SKM-1 treated with dmso at 0.1 percent for 144 hours (cell line): ENCODE results near the gene SPACA4.

Experiments
- DNase-seq: peaks from one replicate; lab custom pipeline; 2025; ENCODE audit not compliant: unreplicated experiment; lab: John Stamatoyannopoulos, UW

Gene SPACA4

DNA sequence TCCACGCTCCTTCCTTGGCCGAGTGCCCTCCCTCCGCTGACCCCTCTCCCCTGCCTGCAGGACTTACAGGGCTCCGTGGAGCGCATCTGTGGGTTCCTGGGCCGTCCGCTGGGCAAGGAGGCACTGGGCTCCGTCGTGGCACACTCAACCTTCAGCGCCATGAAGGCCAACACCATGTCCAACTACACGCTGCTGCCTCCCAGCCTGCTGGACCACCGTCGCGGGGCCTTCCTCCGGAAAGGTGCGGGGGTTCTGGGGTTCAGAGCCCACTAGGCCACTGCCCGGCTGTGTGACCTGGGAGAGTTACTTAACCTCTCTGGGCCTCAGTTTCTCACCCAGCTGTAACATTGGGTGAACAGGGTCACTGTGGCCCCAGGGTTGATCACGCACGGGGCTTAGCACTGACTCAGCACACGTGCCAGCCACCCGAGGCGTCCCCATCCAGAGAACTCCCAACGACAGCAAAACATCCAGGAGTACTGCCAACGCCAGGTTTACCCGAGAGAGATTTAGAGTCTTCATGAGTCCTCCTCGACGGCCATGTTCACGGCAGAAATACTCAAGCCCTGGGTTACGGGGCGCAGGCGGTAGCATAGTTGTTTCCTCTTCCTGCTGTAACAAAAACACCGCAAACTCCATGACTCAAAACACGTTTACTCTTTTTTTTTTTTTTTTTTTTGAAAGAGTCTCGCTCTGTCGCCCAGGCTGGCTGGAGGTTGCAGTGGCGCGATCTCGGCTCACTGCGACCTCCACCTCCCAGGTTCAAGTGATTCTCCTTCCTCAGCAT, 9.7 kb upstream of the SPACA4 start:
- no peak for DNase-seq

DNA sequence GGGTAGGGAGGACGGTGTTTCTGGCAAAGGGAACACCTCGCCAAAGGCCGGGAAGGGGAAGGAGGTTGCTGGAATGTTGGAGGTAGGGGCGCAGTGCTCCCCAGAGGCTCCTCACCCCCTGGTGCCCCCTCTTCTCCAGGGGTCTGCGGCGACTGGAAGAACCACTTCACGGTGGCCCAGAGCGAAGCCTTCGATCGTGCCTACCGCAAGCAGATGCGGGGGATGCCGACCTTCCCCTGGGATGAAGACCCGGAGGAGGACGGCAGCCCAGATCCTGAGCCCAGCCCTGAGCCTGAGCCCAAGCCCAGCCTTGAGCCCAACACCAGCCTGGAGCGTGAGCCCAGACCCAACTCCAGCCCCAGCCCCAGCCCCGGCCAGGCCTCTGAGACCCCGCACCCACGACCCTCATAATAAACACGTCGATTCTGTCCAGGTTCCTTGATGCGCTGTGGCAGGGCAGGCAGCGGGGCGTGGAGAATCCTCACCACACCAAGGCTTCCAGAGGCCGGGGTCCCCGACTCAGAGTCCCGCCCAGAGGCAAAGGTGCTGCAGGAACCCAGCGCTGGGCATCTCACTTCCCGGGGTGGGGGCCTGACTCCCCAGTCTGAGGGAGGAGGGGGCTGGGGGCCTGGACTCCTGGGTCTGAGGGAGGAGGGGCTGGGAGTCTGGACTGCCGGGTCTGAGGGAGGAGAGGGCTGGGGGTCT, 7.4 kb upstream of the SPACA4 start:
- DNase-seq, result no peak

DNA sequence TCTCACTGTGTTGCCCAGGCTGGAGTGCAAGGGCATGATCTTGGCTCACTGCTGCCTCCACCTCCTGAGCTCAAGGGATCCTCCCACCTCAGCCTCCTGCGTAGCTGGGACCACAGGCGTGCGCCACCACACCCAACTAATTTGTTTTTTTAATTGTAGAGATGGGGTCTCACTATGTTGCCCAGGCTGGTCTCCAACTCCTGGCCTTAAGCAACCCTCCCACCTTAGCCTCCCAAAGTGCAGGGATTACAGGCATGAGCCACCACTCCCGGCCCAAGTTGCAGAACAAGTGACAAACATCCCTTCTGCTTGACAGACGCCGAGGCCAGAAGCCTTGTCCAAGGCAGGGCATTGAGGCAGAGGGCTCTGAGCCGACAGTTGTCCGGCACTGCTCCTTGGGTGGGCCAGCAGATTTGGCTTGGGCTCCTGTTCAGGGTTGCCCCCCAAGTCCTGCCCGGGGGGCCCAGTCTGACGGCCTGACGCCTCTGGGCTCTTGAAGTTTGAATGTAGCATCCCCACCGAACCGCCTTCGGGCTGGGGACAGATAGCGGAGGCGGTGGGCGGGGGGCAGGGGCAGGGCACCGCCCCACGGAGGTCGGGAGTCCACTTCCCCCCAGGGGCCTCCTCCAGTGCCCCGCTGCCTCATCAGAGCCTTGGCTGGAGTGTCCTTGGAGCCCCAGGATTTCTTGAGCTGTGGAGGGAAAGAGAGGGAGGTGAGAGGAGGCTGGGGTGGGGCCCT, 5.7 kb upstream of the SPACA4 start:
- no peak for DNase-seq

DNA sequence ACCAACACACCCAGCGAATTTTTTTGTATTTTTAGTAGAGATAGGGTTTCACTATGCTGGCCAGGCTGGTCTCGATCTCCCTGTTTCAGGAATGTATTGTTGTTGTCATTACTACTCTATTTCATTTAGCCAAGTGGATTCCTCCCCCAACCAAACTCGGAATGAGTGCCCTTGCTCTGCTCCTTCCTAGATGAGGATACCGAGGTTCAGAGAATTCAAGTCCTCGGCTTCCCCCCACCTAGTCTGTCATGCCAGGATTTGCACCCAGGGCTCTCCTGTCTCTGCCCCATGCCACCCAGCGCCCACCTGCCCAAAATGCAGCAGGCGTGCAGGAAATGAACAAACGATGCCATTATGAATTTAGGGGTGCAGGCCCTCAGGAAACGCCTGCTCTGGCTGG, 3.5 kb upstream of the SPACA4 start:
- DNase-seq, result no peak

DNA sequence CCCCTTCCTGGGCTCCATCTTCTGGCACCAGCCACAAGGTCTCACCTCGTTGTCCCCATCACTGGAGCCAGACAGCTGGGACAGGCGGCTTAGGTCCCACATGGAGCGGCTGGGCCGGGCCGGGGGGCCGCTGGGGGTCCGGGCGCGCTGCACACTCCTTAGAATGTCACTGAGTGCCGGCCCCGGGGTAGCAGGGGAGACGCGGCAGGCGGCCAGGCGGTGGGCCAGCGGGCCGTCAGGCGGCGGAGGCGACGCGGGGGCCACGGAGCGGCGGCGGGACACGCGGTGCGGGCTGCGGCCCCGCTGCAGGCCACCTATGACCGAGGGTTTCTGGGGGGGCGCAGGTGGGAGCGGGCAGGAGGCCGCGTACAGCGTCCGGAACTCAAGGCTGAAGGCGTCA, 3.1 kb upstream of the SPACA4 start:
- no peak for DNase-seq

DNA sequence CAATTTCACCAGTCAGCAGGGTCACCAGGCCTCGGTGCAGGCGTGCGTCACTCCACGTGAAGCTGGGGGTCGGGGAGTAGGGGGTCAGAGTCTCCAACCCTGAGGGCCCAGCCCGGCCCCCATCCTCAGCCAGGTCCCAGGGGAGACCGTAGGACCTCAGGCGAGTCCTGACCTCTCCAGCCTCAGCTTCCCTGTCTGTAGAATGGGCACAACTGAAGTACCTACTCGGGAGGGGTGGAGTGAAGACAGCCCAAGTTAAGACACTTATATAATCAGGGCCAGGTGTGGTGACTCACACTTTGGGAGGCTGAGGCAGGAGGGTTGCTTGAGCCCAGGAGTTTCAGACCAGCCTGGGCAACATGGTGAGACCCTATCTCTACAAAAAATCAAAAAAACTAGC, 2.7 kb upstream of the SPACA4 start:
- no peak for DNase-seq

DNA sequence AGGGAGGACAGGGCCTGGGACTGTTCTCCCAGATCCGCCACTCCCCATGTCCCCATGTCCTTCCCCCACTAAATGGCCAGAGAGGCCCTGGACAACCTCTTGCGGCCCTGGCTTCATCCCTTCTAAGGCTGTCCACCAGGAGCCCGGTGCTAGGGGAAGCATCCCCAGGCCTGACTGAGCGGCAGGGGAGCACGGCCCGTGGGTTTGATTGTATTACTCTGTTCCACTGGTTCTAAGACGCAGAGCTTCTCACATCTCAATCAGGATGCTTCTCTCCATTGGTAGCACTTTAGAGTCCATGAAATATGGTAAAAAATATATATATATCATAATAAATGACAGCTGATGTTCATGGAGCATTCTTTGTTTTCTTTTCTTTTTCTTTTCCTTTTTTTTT, 815 bp downstream of the SPACA4 start:
- no peak for DNase-seq

DNA sequence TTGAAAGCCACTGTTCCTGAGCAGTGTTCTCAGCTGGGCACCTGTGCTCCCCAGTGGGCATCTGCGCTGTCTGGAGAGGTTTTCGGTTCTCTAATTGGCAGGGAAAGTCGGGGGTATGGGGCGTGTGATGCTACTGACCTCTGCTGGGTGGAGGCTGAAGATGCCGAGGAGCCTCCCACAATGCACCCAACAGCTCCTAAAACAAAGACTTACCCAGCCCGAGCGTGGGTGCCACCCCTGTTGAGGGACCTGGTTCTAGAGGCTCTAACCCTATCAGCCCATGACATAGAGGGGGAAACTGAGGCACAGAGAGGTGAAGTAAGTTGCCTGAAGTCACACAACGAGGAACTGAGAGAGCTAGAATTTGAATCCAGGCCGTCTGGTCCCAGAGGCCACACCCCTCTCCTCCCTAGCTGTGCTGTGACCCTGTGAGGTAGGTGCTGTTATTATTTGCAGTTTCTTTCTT, 2.3 kb downstream of the SPACA4 start:
- DNase-seq, result peak; percentile 44

DNA sequence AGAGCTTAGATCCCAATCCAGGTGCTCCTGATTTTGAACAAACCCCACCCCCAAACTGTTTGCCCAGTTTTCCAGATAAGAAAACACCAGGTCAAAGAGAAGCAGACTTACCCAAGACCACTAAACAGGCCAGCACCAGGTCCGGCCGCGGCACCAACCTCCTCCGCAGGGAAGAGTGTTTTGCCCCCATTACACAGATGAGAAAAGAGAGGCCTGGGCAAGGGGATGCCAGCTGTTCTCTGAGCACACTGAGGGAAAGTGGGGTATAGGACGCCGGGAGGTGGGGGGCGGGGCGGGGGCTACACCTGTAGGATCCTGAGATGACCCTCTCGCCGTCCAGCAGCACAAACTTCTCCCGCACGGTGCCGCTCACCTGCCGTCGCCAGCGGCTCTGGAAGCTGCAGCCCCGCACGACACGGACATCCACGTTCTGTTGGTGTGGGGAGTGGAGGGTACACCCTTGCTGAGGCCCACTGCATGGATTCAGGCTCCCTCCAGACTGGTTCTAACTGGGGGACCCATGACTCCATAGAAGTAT, 3.1 kb downstream of the SPACA4 start:
- no peak for DNase-seq

DNA sequence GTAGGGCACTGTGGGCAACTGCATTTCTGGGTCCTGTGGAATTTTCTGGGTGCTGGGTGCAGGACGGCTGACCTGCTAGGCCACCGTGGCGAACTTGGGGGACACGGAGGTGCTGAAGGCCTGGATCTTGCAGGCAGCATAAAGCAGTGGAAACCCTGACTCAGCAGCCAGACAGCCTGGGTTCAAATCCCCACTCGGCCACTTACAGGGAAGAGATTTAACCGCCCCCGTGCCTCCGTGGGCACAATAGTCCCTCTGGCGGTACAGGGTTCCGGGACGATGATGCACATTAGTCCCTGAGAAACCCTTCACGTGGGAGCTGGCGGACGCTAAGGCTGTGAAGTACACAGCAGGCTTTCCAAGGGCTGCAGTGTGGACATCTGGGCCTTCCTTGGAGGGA, 5.3 kb downstream of the SPACA4 start:
- no peak for DNase-seq

DNA sequence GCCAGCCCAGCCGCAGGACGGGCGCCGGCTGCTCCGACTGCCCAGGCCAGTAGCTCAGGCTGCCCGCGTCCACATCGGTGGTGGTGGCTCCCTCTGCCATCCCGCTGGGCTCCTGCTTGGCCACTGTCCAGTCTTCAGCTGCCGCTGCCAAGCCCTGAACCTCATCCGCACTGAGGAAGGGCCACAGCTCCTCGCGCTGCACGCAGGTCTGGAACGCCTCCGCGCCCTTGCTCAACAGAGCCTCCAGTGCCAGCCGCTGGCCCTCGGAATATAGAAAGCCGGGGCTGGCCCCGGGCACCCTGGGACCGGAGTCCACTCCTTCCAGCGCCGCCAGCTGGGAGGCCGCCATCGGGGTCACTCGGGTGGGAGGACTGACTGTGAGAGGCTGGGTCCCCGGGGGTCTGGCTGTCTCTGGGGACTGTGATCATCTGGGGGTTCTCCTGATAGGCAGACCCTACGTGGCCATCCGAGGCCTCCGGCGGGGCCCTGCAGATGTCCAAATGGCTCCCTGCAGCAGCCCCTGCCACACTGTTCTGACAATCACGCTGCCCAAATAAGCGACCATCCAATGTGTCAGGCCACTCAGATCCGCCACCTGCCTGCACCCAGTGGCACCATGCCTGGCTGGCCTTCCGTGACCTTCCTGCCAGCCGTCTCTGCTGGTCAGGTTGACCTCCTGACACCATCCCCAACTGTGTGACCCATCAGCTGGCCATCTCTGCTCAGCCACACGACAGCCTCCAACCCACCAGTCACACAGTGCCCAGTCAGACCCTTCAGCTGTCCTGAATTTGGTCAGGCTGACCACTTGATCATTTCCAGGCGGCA, 6.7 kb downstream of the SPACA4 start:
- DNase-seq, result no peak

DNA sequence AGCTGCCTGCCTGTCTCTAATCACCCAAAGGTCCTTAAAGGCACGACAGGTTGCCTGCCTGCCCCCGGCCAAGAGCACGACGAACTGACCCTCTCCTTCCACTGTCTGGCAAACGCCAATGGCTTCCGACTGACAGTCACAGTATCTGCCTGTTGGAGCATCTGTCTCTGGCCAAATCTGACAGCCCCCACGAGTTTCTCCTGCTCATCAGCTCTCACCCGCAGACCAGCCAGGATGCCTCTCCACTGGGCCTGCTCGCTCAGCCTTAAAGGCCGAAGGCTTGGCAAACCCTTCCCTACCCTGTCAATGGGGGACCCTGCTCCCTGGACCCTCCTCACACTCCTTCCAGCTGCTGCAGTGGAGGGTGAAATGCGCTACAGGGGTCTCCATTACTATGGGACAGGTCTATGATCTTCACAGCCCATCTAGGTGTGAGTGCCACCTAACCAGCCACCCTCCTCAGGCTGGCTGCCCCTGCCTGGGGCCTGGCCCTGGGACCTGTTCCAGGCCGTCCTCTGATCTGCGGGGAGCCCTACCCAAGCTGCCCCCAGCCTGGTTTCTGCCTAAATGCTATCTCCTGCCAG, 7.4 kb downstream of the SPACA4 start:
- DNase-seq, result no peak

DNA sequence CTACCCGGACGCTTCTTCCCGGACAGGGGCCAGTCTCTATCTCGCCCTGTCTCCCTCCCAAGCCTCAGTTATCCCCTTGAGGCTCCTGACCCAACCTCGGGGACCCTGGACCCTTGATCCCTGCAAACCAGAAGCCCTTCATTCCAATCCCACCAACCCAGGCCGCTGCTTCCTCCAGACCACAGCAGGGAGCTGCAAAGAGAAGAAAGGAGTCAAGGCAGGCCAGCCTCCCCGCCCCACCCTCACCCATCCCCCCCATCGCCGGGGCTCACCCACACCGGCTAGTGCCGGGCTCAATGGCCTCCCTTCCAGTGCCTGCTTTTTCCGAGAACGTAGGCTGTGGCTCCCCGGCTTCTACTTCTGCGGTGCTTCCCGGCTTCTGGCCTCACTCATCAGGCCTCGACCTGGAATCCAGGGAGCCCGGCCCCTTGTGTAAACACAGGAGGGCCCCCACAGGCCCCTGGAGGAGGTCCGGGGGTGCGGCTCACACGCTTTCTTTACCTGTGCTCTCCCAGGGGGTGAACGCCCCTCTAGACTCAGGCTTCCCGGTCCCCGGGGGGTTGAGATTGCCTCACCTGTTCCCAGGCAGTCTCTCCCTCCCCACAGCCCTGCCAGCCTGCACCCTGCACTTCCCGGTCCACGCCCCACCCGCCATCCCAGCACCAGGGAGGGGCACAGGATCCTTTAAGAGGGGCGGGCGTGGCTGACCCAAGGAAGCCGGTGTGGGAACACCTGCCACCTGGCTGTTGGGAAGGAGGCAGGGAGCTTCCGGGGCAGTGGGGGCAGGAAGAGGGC, 8.1 kb downstream of the SPACA4 start, which contains the start of gene FAM83E:
Gene FAM83E (minus strand): TSS at position 641 of the 795 bp plus-strand sequence. CDS start 1,704 bp downstream, outside the sequence.
- no peak for DNase-seq

DNA sequence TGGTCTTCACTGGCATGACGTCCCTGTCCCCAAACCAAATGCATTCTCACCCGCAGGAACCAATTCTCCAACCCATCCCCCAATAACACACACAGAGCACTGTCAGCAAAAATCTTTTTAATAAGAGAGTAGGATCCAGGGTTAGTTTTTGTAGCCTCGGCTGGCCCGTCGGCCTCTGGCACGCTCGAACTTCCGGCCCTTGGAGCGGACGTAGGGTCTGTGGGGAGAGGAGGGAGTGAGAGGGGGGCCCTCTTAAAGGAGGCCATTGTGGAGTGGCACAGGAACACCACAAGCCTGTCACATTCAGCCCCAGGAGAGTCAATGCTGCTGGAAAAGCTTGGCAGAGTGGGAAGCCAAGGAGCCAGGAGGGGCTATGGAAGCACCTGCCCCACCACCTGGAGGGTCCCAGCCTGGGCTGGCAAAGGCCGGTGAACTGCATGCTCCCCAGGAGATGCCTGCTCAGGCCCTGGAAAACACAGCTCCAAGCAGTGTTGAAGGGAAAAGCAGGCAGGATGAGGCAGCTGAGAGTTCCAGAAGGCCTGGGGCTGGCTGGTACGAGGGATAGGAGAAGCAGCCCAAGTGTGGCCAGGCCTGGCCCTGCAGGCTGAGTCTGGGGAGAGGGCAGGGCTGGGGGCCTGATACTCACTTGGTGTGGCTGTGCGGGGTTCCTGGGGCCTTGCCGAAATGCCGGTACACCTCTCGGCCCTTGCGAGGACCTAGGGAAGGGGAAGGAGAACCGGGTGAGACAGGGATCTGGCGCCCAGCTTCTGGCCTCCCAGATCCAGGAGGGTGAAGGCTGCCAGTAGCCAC, 8.9 kb downstream of the SPACA4 start:
- DNase-seq, result no peak

DNA sequence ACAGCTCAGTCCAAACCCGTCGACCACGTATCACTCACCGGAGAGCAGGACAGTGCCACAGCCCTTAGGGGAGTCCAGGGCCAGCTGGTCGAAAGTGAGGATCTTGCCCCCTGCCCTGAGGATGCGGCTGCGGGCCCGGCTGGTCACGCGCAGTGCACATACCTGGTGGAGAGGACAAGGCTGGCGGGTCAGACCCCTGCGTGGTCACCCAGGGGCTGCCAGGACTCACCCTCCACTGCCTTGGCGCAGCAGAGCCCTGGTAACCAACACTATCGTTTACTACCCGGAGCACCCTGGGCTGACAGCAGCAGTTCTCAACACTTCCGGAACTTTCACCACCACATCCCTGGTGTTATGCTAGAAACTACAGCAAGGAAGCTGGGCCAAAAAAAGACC, 9.5 kb downstream of the SPACA4 start:
- DNase-seq, result no peak

DNA sequence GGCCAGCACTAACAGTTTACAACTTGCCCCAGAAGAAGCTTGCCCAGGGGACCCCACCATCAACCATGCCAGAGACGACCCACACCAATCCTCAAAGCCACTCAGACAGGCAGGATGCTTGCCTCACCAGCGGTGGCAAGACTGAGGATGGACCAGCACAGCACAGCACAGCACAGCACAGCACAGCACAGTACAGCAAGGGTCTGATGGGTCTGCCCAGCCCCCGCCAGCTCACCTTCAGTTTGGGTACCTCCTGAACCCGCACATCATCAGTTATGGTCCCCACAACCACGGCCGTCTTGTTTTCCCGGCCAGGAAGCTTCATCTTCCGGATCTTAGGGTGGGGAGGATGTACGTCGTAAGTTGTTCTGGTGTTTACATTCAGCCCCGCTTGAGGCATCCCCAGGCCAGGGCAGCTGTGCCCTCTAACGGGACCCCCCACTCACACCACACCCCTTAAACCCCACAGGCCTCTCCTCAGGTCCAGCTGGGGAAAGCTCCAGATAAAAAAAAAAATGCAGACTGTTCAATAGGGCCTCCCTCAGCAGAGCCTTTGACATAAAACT, 10.0 kb downstream of the SPACA4 start:
- DNase-seq, result no peak

DNA sequence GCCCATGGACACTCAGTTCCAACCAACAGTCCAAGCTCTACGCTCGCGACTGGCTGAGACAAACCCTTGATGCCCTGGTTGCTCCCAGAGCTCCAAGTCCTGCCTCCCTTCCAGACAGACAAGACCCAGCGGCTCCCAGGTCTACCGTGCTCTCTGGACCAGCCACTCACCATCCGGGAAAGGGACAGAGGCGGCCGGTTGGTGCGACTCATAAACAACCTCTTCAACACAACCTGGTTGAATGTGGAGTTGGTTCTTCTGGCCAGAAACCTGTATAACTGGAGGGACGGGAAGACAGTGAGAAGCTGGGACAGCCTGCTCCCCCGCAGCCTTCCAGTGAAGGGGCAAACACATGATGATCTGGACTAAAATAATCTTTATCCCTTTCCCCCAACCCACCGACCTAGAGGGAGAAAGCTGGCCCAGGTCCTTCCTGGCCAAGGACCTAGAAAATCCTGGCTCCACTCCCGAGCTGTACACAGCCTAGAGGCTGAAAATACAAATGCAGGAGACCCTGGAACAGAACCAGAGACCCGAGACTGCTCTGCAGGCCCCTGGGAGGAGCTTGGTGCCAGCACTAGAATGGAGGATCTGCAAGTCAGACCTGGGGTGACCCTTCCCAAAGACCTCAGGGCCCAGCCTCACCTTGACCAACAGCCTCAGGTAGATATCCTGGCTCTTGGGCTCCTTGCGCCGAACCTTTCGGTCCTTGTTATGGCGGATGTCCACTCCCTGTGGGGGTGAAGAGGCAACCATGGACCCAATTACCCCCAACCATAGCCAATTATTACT, 10.8 kb downstream of the SPACA4 start:
- no peak for DNase-seq
